Osteocyte (in vitro differentiated cells): ENCODE data around the gene PDHB. TPM values are rescaled to one million over a fixed set of nuclear protein-coding genes. Genes with fewer than 3 reads are reported as not detected.
"Not testable (repeated sequence)": the region's sequence is repeated elsewhere in the genome, so short reads cannot be mapped to it uniquely, and the experiment has no call there.

Source experiments
- DNase-seq: peaks from one replicate; pipeline ENCODE4 v3.0.0; 2021; ENCODE audit warnings: mixed read lengths; ENCODE audit not compliant: unreplicated experiment; ENCODE audit errors: extremely low spot score
- H3K27ac Mint-ChIP-seq: one replicate; pipeline ENCODE4 v1.8.0; 2021; ENCODE audit warnings: mild to moderate bottlenecking, mixed read lengths; ENCODE audit not compliant: unreplicated experiment
- H3K27me3 Mint-ChIP-seq: one replicate; pipeline ENCODE4 v1.8.0; 2021; ENCODE audit warnings: mixed read lengths; ENCODE audit not compliant: unreplicated experiment
- H3K36me3 Mint-ChIP-seq: one replicate; pipeline ENCODE4 v1.8.0; 2021; ENCODE audit warnings: mixed read lengths; ENCODE audit not compliant: unreplicated experiment
- H3K4me1 Mint-ChIP-seq: one replicate; pipeline ENCODE4 v1.8.0; 2021; ENCODE audit warnings: mixed read lengths; ENCODE audit not compliant: unreplicated experiment
- H3K4me3 Mint-ChIP-seq: one replicate; pipeline ENCODE4 v1.8.0; 2021; ENCODE audit warnings: mild to moderate bottlenecking, moderate library complexity, mixed read lengths; ENCODE audit not compliant: unreplicated experiment
- H3K9me3 Mint-ChIP-seq: one replicate; pipeline ENCODE4 v1.8.0; 2021; ENCODE audit warnings: mixed read lengths; ENCODE audit not compliant: unreplicated experiment
- total RNA-seq: library from RNA; stranded (reverse); gene quantifications from 2 replicates; pipeline ENCODE4 v1.2.1, GENCODE V29; 2021
- TF ChIP-seq, protein P1 (sequence below): fragments of 200-600 bp; sonication (generic); IDR thresholded peaks from 2 replicates; pipeline ENCODE4 v1.5.0; 2021; ENCODE audit warnings: antibody characterized with exemption, mild to moderate bottlenecking, moderate library complexity

PDHB gene
- total RNA-seq, 1 donor from 2014 or later = 89.0 TPM

DNA sequence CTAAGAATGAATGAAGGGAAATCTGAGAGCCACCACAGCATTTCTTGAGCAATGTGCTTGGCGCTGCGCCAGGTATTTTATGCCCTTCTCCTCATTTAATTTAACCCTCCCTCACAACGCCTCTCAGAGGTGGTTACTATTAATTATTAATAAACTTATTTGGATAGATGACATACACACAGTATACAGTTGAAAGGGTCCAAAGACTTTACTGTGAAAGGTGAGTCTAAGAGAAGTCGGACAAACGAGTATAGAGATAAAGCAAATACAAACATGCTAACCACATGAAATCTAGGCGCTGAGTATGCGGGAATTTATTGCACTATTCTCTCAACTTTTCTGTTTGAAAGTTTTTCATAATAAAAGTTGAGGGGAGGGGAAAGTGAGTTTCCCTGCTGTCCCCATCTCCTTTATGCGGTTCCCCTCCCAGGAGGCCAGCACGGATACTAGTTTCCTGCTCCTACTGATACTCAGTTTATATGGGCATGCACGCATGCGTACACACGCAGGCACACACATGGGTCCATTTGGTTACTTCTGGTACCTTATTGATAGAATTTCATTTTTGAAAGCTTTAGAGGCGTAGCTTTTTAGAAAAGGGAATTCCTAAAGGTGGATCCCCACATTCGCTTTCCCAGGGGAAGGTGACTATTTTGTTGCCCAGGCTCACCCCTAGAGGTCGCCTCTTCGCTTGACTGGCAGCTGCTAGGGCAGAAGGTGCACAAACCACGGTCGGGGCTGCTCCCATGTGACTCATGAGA lies 29.7 kb upstream of the PDHB start:
- Mint-ChIP-seq H3K4me3 (no peak overlapping the region), H3K36me3 (no peaks in the 10 kb centered on the region), H3K9me3 (no peaks in the 10 kb centered on the region), H3K27me3 (no peaks in the 10 kb centered on the region), H3K4me1 (peaks cover 21% of the 10 kb centered on the region), H3K27ac (no peak overlapping the region)
- DNase-seq = no peak
- TF ChIP-seq, protein P1, sequence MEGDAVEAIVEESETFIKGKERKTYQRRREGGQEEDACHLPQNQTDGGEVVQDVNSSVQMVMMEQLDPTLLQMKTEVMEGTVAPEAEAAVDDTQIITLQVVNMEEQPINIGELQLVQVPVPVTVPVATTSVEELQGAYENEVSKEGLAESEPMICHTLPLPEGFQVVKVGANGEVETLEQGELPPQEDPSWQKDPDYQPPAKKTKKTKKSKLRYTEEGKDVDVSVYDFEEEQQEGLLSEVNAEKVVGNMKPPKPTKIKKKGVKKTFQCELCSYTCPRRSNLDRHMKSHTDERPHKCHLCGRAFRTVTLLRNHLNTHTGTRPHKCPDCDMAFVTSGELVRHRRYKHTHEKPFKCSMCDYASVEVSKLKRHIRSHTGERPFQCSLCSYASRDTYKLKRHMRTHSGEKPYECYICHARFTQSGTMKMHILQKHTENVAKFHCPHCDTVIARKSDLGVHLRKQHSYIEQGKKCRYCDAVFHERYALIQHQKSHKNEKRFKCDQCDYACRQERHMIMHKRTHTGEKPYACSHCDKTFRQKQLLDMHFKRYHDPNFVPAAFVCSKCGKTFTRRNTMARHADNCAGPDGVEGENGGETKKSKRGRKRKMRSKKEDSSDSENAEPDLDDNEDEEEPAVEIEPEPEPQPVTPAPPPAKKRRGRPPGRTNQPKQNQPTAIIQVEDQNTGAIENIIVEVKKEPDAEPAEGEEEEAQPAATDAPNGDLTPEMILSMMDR = peak; percentile 76

DNA sequence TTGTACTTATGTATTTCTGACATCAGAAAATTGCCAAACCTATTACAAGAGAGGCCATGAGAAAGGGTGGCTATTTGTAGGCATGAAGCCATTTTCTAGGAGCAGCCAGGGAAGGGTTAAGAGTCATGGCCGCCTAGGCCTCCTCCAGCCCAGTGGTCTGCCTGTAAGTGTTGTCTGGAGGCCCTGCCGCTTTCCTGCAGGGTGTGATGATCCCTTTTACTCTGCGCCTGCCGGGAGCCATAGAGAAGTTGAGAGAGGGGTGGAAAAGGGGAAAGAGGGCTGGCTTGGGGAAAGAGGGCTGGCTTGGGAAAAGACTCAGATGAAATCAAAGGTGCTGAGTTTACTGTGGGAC lies 29.2 kb upstream of the PDHB start:
- Mint-ChIP-seq H3K27me3 (no peaks in the 10 kb centered on the region), H3K4me3 (no peak overlapping the region)

DNA sequence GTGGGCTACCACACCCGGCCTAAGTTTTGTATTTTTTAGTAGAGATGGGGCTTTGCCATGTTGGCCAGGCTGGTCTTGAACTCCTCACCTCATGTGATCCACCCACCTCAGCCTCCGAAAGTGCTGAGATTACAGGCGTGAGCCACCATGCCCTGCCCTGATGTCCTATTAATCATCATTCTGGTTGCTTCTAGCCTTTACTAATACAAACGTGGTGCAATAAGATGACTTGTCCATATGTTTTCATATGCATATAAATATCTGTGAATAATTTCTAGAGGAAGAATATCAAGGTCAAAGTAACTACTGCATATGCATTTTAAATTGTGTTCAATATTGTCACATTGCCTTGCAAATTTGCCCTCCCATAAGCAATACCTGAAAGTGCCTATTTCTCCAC lies 25.5 kb upstream of the PDHB start:
- Mint-ChIP-seq H3K36me3 (peaks cover 14% of the 10 kb centered on the region), H3K27ac (no peak overlapping the region), H3K9me3 (peaks cover 20% of the 10 kb centered on the region), H3K4me1 (peaks cover 15% of the 10 kb centered on the region), H3K27me3 (no peaks in the 10 kb centered on the region), H3K4me3 (no peak overlapping the region)
- TF ChIP-seq, protein P1 = no peak
- DNase-seq = no peak

More for the DNA sequence above, 29.2 kb upstream of the PDHB start:
- Mint-ChIP-seq H3K4me1 (peaks cover 21% of the 10 kb centered on the region), H3K27ac (no peak overlapping the region), H3K36me3 (no peaks in the 10 kb centered on the region), H3K9me3 (no peaks in the 10 kb centered on the region)
- DNase-seq = no peak
- TF ChIP-seq, protein P1 = no peak

DNA sequence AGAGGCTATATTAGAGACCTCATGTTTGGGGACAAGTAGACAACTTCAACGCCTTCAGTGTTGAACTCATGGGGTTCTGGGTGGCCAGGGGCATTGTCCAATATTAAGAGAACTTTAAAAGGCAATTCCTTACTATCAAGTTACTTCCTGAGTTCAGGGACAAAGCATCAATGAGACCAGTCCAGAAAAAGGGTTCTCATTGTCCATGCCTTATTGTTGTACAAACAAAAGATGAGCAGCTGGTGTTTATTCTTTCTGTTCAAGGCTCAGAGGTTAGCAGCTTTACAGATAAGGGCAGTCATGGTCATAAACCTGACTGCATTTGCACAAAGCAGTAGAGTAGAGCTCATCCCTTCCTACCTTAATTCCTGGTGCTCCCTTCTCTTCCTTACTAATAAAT lies 18.5 kb upstream of the PDHB start:
- TF ChIP-seq, protein P1 = no peak
- Mint-ChIP-seq H3K4me3 (no peak overlapping the region), H3K27me3 (no peaks in the 10 kb centered on the region), H3K4me1 (no peaks in the 10 kb centered on the region), H3K27ac (no peak overlapping the region), H3K9me3 (peaks cover 28% of the 10 kb centered on the region), H3K36me3 (peaks cover 14% of the 10 kb centered on the region)
- no peak for DNase-seq

DNA sequence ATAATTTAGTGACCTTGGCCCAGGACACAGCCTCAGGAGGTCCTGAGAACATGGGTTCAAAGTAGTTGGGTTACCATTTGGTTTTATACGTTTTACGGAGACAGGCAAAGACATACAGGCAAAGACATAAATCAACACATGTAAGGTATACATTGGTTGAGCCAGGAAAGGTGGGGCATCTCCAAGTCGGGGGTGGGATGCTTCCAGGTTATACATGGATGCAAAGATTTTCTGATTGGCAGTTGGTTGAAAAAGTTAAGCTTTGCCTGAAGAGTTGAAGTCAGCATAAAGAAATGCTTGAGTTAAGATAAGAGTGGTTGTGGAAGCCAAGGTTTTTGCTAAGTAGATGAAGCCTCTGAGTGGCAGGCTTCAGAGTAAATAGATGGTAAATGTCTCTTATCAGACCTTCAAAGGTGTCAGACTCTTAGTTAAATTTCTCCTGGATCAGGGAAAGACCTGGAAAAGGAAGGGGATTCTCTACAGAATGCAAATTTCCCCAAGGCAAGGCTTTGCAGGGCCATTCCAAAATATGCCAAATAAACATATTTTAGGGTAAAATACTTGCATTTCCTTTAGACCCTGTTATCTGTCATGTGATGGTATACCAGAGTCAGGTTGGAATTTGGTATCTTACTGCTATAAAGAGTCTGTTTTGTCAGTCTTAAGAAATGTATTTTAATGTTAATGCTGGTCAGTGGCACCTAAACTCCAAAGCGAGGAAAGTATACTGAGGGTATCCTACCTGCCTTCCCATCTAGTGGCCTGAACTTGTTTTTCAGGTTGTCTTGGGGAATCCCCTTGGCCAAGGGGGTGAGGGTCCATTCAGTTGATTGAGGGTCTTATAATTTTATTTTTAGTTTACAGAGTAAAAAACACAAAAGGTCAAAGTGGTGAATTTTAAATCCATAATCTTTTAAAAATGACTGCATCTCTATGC lies 8.2 kb upstream of the PDHB start:
- Mint-ChIP-seq H3K9me3 (no peaks in the 10 kb centered on the region), H3K36me3 (no peaks in the 10 kb centered on the region), H3K27ac (no peak overlapping the region), H3K4me1 (peaks cover 8% of the 10 kb centered on the region), H3K27me3 (no peaks in the 10 kb centered on the region), H3K4me3 (no peak overlapping the region)
- TF ChIP-seq, protein P1 = no peak
- no peak for DNase-seq

DNA sequence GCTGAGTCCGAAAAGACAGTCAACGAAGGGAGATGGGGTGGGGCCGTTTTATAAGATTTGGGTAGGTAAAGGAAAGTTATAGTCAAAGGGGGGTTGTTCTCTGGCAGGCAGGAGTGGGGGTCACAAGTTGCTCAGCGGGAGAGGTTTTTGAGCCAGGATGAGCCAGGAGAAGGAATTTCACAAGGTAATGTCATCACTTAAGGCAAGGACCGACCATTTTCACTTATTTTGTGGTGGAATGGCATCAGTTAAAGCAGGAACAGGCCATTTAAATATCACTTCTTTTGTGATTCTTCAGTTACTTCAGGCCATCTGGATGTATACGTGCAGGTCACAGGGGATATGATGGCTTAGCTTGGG lies 7.3 kb upstream of the PDHB start:
- H3K4me3 Mint-ChIP-seq, DNase-seq, H3K4me1 Mint-ChIP-seq, H3K9me3 Mint-ChIP-seq, H3K27ac Mint-ChIP-seq, H3K27me3 Mint-ChIP-seq, H3K36me3 Mint-ChIP-seq: not testable (repeated sequence)

DNA sequence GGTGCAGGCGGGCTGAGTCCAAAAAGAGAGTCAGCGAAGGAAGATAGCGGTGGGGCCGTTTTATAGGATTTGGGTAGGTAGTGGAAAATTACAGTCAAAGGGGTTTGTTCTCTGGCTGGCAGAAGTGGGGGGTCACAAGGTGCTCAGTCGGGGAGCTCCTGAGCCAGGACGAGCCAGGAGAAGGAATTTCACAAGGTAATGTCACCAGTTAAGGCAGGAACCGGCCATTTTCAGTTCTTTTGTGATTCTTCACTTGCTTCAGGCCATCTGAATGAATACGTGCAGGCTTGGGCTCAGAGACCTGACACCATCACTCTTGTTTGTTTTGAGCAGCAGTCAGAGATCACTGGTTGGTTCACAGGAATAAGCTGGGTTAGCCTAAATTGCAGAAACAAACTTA lies 3.6 kb upstream of the PDHB start:
- H3K36me3 Mint-ChIP-seq, H3K27ac Mint-ChIP-seq: not testable (repeated sequence)
- peaks cover 40% of the 10 kb centered on the region for H3K4me1 Mint-ChIP-seq

More for the DNA sequence above, 3.6 kb upstream of the PDHB start:
- H3K9me3 Mint-ChIP-seq, H3K4me3 Mint-ChIP-seq, DNase-seq, H3K27me3 Mint-ChIP-seq: not testable (repeated sequence)
